Endothelial cell (in vitro differentiated cells): Measurements from ENCODE around the gene DDX10. TPM values are rescaled to one million over a fixed set of nuclear protein-coding genes. Genes with fewer than 3 reads are reported as not detected.

Experiments
- DNase-seq: peaks from one replicate; pipeline ENCODE4 v3.0.0; 2021; ENCODE audit warnings: low spot score
- H3K27ac Mint-ChIP-seq: one replicate; pipeline ENCODE4 v1.8.0; 2021; ENCODE audit warnings: mixed read lengths, inconsistent platforms; ENCODE audit not compliant: unreplicated experiment
- H3K27me3 Mint-ChIP-seq: one replicate; pipeline ENCODE4 v1.8.0; 2021; ENCODE audit warnings: mild to moderate bottlenecking, moderate library complexity, mixed read lengths, inconsistent platforms; ENCODE audit not compliant: unreplicated experiment
- H3K36me3 Mint-ChIP-seq: one replicate; pipeline ENCODE4 v1.8.0; 2021; ENCODE audit warnings: mild to moderate bottlenecking, low read depth, mixed read lengths, inconsistent platforms; ENCODE audit not compliant: unreplicated experiment
- H3K4me1 Mint-ChIP-seq: one replicate; pipeline ENCODE4 v1.8.0; 2021; ENCODE audit warnings: mild to moderate bottlenecking, mixed read lengths, inconsistent platforms; ENCODE audit not compliant: unreplicated experiment
- H3K4me3 Mint-ChIP-seq: one replicate; pipeline ENCODE4 v1.8.0; 2021; ENCODE audit warnings: mild to moderate bottlenecking, mixed read lengths, inconsistent platforms; ENCODE audit not compliant: unreplicated experiment
- H3K9me3 Mint-ChIP-seq: one replicate; pipeline ENCODE4 v1.8.0; 2021; ENCODE audit warnings: mixed read lengths, inconsistent platforms; ENCODE audit not compliant: unreplicated experiment
- total RNA-seq: library from RNA; stranded (reverse); fragmentation: NEBNext Ultra II Directional; extraction: Animal tissue kit (Norgen Biotek cat#: 25700); gene quantifications from one replicate; pipeline ENCODE4 v1.2.1, GENCODE V29; 2021; ENCODE audit not compliant: unreplicated experiment
- TF ChIP-seq, protein P1 (sequence below): fragments of 200-600 bp; sonication (generic); IDR thresholded peaks from one replicate; pipeline ENCODE4 v1.5.0; 2021; ENCODE audit warnings: antibody characterized with exemption; ENCODE audit not compliant: unreplicated experiment

The DDX10 gene
- total RNA-seq, 1 donor from 2014 or later: 20.9 TPM

DNA sequence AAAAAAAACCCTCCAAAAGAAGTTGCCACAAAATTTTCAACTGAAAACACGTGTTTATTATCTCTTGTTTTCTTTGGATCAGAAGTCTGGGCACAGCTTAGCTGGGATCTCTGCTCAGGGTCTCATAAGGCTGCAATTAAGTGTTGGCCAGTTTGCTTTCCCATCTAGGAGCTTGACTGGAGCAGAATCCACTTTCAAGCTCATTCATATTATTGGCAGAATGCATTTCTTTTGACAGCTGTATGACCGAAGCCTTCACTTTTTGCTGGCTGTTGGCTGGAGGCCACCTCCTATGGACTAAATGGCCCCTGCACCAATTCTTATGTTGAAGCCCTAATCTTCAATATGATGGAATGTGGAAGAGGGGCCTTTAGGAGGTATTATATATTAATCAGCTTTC is 139.6 kb downstream of the DDX10 start:
- Mint-ChIP-seq H3K27ac (no peak overlapping the region), H3K4me1 (peaks cover 7% of the 10 kb centered on the region), H3K9me3 (no peaks in the 10 kb centered on the region), H3K27me3 (no peaks in the 10 kb centered on the region), H3K4me3 (no peak overlapping the region), H3K36me3 (no peaks in the 10 kb centered on the region)
- TF ChIP-seq, protein P1, sequence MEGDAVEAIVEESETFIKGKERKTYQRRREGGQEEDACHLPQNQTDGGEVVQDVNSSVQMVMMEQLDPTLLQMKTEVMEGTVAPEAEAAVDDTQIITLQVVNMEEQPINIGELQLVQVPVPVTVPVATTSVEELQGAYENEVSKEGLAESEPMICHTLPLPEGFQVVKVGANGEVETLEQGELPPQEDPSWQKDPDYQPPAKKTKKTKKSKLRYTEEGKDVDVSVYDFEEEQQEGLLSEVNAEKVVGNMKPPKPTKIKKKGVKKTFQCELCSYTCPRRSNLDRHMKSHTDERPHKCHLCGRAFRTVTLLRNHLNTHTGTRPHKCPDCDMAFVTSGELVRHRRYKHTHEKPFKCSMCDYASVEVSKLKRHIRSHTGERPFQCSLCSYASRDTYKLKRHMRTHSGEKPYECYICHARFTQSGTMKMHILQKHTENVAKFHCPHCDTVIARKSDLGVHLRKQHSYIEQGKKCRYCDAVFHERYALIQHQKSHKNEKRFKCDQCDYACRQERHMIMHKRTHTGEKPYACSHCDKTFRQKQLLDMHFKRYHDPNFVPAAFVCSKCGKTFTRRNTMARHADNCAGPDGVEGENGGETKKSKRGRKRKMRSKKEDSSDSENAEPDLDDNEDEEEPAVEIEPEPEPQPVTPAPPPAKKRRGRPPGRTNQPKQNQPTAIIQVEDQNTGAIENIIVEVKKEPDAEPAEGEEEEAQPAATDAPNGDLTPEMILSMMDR: no peak
- no peak for DNase-seq

DNA sequence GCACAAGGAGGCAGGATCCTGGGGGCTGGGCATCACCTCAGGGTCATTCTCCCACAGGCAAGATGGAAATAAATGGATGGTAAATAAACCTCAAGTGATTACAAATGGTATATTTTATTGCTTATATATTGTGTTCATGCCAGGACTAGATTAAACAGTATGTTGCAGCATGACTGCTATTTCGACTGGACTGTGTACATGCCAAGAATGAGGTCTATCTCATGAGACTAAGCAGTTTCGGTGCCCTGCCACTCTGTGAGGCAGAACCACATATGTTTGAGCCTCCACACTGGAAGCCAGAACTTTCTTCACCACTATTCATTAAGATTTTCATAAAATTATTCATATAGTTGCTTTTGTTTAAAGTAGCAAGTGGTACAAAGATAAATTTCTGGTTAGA is 140.2 kb downstream of the DDX10 start:
- no peak overlapping the region for H3K27ac Mint-ChIP-seq
- H3K36me3 Mint-ChIP-seq: no peaks in the 10 kb centered on the region
- H3K4me1 Mint-ChIP-seq: peaks cover 9% of the 10 kb centered on the region
- TF ChIP-seq, protein P1: no peak
- no peaks in the 10 kb centered on the region for H3K27me3 Mint-ChIP-seq
- H3K9me3 Mint-ChIP-seq: no peaks in the 10 kb centered on the region
- no peak overlapping the region for H3K4me3 Mint-ChIP-seq
- DNase-seq: no peak

DNA sequence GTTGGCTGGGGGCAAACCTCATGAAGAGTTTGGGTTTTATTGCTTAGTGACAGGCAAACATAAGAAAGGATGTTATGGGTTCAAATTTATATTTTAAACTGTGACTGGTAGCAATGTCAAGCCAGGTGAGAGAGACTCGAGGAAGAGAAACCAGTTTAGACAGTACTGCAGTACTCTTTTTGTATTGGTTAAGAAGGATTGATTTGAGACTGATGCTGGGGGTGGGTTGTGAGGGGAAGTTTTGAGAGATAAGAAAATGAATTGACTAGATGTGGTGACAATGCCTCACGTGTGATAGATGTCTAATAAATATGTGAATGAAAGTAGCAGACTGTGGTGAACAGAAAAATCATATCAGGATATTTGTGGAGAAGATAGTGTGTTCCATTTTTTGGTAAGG is 142.4 kb downstream of the DDX10 start:
- DNase-seq: no peak
- Mint-ChIP-seq H3K9me3 (no peaks in the 10 kb centered on the region), H3K27ac (no peak overlapping the region), H3K4me1 (peaks cover 9% of the 10 kb centered on the region), H3K36me3 (no peaks in the 10 kb centered on the region), H3K4me3 (no peak overlapping the region), H3K27me3 (no peaks in the 10 kb centered on the region)
- TF ChIP-seq, protein P1: no peak

DNA sequence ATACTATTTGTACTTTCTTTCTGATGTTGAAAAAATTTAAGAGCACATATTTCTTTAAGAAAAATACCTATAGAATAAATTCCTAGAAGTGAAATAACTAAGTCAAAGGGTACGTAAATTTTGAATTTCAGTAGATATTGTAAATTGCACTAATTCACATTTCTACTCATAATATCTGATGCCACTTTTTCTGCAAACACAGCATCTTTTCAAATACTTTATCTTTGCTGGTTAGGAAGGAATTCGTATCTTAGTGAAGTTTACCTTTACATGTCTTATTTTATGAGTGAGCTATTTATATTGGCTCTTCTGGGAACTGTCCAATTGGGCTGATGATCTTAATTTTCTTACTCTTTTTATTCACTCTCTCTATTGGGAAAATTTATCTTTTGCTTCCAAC is 148.2 kb downstream of the DDX10 start:
- H3K4me1 Mint-ChIP-seq: peaks cover 16% of the 10 kb centered on the region
- H3K27ac Mint-ChIP-seq: no peak overlapping the region
- no peak for DNase-seq
- no peaks in the 10 kb centered on the region for H3K36me3 Mint-ChIP-seq
- H3K9me3 Mint-ChIP-seq: no peaks in the 10 kb centered on the region
- TF ChIP-seq, protein P1: no peak
- H3K27me3 Mint-ChIP-seq: no peaks in the 10 kb centered on the region
- no peak overlapping the region for H3K4me3 Mint-ChIP-seq

DNA sequence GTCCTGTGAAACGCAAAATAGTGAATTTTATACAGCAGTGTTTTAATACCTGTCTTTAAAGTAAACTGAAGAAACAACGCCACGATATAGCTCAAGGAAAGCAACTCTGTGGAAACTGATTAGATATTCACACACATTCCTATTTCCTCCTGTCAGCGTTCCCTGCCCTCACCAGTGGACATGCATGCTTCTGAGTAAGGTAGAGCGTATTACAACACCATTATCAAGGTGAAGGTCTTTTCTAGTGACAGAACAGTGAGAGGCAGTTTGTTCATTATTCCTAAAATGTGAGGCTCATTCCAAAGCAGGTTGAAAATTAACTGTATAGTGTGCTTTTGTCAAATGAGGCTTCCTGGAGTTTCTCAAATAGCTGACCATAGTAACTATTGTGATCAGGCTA is 153.1 kb downstream of the DDX10 start:
- Mint-ChIP-seq H3K9me3 (no peaks in the 10 kb centered on the region), H3K27ac (no peak overlapping the region), H3K4me3 (no peak overlapping the region), H3K36me3 (no peaks in the 10 kb centered on the region), H3K4me1 (peaks cover 16% of the 10 kb centered on the region), H3K27me3 (no peaks in the 10 kb centered on the region)
- TF ChIP-seq, protein P1: no peak
- no peak for DNase-seq
